Activated CD4-positive, CD25-positive, alpha-beta regulatory T cell treated with anti-CD3 and anti-CD28 coated beads, Interleukin-2, amount 50 U/mL, for 72 hours (primary cell): ENCODE measurements around the gene LRRC4.

Experiments used
- DNase-seq: peaks from one replicate; pipeline ENCODE4 v3.0.0; 2021

Gene LRRC4

DNA sequence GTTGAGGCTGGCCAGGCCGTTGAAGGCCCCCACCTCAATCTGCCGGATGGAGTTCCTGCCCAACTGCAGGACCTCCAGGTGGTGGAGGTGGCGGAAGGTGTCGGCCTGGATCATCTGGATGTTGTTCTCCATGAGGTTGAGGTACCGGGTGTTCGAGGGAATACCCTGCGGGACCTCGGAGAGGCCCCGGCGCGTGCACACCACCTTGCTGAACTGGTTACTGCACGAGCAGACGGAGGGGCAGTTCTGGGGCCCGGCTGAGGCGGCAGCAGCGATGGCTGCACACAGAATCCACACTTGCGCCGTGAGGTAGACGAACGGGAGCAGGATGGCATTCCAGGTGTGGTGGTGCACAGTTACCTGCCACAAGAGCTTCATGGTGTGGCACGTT is 979 bp downstream of the LRRC4 start:
- DNase-seq = no peak

DNA sequence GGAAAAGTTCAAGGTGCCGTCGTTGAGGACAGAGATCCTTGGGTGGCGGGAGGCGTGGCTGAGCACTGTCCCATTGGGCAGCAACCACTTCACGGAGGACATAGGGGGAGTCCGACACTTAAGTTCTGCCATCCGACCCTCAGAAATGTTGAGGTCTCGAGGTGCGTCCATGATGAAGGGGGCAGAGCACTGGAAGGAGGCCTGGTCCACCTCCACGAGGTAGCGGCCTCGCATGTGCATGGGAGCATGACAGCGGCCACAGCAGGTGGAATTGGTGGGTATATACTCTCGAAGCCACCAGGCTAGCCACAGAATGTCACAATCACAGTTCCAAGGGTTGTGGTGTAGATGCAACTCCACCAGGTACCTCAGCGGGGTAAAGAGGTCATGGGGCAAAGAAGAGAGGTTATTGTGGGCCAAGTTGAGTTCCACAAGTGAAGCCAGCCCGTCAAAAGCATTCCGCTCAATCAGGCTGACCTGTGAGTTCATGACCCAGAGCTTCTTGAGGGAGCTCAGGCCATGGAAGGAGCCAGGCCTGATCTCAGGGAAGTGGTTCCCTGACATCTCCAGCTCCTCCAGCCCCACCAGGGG is 1.7 kb downstream of the LRRC4 start:
- DNase-seq = no peak

DNA sequence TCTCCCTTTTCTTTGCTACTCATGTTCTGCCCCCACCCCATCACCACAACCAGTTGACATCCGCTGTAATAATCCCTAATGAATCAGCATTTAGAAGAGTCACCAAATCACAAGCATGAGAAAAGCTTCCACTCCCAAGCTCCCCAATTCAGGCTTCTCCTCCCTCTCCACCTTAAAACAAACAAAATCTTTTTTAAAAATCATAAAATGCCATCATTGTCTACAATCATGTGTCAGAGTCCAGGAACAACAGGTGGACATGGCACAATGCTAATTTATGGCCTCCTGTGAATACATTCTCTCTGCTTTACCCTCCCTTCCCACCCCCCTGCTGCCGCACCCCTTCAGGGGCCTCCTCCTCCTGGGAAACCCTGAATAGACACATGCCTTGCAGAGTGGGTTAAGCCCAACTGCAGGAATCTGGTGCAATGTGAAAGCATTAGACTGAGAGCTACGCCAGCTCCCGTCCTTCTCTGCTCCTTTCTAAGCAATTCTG is 3.7 kb downstream of the LRRC4 start:
- DNase-seq = no peak

DNA sequence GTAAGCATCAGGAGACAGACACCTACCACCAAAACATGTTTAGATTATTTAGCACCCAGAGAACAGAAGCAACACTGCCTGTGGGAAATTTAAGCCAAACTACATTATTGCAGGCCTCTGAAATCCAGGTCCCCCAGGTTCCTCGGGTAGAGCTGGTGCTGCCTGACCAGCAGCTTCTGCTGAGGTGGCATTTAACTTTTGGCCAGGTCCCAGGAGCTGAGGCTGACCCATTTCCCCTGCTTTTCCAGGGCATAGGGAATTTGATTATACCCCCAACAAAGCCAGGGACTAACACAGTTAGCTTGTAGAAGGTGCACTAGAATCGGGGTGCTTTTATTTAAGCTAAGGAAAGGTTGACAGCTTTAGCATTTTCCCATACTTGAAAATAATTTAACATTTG is 4.7 kb downstream of the LRRC4 start:
- DNase-seq = no peak

DNA sequence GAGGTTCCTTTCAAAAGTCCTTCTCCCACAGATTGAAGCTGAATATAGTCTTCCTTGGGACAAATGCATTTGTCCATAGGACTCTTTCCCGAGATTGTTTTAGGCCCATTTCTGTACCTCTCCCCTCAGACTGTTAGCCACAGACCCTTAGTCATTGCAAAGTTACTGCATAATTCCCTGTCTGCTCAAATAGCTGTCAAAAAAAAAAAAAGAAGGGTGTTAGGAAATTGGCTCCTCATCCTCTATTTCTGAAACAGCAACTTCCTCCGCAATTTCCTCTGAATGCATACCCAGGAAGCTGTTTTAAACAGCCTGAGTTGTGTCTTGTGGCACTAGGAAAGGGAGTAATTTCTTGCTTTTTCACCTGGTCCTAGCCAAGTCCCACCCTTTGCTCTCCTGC is 5.4 kb downstream of the LRRC4 start:
- DNase-seq = no peak

DNA sequence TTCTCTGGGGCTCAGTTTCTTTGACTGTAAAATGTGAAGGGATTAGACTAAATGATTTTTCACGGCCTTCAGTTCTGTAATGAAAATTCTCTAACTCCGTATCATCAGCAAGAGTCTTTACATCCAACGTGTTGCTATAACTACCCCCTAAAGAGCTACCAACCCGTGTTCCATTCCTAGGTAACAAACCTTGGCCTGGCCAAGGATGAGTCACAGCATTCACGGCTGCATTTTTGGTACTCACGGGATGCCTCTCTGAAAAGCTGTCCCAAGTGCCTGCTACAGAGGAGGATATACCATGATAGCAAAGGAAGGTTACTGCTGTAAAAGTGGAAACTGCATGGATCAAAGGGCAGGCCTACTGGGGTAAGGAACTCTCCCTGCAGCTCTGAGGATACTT is 5.9 kb downstream of the LRRC4 start:
- DNase-seq = no peak

DNA sequence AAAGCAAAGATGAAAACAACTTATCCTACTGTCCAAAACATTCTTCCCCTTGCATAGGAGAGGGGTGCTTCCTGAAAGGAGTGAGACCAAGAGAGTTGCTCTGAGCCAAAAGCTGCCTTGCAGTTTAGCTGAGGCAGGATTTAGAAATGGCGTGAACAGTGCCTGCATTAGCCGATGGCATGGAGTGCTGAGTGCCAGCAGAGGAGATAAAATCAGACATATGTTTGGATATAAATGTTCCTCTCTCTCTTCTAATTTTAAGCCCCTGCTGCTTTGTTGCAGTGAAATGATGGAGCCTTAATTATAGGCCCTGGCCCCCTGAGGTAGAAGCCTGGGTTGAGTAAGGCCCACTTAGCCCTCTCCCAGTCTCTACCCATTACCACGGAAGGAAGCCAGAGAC is 7.1 kb downstream of the LRRC4 start:
- DNase-seq = no peak

DNA sequence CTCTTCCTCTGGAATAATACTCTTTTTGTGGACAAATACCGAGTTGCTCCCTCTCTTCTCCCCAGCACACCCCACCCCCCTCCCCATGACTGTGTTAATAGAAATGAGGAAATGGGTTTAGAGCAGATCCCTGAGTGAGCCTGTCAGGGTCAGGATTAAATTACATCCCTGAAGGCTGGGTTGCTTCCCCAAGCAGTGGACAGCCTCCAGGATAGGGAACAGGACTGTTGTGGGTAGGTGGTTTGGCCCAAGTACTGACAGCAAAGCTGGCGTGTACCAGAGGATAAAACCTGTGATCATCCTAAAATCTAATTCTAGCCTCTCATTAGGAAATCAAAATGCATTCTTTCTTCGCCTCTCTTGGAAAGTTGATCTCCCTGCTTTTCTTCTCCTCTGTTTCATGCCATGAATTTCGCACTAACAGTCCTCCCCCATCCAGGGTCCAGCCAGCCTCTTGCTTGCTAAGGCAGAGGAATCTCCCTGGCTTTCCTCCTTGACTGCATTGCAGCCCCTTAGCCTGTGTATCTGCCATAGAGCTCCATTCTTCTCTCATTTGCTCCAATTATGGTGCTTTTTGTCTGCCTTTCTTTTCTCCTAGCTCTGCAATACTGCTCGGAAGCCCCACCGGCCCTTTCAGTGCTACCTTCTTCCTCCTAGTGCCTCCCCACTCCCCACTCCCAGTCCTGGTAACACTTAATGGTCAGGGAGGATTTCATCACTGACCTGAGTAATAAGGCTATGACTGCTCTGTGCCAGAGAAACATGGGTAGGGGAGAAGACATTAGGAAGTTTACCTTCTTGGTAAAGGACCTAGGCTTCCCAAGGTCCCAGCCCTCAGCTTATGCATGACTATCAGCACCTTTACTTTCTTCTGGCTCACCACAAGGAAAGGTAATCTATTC is 8.4 kb downstream of the LRRC4 start:
- DNase-seq = no peak

DNA sequence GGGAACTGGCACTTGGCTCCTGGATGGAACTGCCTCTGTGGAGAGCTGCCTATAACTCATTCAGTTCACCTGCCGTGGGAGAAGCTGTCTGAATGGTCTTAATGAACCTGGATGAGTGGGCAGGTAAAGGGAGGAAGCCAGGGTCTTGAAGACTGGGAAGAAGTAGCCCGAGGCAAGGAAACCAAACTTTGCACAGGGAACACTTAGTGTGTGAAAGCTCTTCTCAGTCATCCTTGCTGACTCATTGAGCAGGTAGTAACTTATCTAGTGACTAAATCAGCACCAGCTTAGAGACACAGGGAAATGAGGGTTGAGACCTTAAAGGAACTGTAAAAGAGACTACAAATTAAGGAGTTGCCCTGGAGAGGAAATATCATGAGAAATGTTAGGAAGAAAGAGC is 9.9 kb downstream of the LRRC4 start:
- no peak for DNase-seq

DNA sequence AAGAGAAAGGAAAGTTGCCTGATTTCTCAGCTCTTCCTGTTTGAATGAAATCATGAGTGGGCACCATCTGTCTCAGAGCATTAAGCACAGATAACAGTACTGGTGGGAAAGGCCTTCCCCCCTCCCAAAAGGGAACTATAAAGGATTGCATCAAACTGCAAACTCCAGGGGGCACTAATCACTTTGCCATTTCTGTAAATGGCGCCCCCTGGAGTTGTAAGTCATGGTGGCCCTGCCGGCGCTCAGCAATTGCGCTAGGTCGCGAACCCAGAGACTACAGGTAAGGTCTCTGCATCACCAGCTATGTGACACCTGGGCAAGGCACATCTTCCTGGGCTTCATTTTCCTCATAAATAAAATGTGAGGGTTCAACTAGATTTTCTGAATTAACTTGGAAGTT is 11.1 kb downstream of the LRRC4 start:
- no peak for DNase-seq

DNA sequence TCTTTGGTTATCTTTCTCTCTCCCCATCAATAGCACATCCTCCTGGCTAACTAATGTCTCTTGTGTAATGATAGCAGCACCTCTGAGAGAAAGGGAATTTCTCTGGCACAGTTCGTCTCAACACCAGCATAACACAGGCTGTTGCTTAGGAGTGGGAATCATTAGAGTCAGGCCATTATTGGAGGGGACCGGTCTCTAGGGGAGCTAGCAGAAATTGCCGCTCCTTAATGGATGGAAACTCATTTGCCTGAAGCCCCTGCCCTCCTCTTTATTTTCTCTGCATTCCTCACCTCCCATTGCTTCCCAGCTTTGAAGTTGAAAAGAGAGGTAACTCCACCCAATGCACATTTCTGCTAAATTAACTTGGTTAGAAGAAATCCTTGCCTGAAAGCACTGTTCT is 11.9 kb downstream of the LRRC4 start:
- DNase-seq = no peak

DNA sequence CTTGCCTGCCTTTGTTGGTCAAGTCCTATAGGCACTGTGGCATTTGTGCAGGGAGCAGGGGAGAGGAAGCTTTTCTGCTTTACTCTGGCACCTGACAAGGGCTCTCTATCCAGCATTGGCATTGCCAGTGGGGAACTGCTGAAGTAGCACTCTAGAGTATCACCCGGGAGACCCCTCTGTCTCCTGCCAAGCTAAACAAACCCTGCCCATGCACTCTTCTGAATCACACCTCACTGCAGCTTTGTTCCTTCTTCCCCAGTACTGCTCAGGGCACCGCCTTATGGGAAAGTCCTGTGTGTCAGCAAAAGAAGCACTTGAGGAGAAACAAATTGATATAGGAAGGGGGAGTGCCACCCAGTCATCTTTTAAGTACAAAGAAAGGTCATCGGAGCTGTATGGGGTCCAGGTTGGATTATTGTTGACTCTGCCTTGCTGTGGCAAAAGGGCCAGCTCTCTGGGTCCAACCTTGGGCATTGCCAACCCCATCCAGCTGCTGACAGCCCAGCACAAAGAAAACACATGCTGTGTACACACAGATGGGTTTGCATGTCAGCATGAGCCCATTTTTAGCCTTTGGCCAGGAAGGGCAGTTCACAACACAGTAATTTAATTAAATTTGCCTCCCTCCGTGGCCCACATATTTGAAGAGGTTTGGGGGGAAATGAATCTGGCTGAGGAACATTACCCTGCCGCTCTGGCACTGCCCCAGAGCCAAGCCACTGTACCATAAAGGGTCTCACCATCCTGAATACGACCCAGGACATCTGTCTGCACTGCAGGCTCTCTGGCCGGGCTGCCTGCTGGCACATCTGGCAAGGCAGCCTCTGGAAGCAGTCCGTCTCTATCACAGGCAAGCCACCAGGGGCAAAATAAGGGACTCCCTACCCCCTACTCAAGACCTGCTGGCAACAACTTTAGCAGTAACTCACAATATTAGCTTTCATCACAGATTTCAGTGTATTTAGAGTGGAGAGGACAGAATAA is 13.1 kb downstream of the LRRC4 start:
- DNase-seq = no peak

DNA sequence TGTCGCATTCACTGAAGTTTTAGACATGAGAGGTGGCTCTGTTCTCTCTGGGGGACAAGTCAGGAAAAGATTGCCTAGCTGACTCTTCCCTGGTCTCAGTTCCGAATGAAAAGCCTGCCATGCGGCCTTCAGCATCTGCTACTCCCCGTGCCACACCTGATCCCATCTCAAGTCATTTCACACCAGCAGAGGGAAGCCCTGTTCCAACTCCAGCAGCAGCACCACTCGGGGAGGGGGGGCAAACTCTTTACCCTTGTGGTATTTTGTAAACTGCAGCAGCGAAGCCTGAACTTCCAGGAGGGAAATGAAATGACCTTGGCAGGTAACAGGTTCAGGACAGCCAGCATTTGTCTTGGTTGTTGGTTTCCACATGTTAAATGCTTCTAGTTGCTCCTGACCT is 13.8 kb downstream of the LRRC4 start:
- DNase-seq = no peak

DNA sequence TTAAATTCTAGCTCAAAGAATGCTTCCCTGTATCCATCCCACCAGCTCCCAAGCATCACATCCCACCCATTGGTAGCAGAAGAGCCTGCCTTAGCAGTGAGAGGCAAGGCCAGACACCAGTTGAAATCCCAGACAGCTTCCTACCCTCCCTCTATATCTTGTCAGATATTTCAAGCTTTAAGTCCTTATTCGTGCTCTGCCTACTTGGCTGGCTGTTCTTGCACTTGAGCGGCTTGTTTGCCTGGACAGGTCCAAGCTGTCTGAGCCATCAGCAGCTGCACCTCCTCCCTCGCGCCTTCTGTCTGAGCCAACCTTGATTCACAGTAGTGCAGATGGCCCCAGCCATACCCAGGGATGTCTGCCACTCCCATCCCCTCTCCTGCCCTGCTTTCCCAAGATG is 16.4 kb downstream of the LRRC4 start:
- DNase-seq = no peak

DNA sequence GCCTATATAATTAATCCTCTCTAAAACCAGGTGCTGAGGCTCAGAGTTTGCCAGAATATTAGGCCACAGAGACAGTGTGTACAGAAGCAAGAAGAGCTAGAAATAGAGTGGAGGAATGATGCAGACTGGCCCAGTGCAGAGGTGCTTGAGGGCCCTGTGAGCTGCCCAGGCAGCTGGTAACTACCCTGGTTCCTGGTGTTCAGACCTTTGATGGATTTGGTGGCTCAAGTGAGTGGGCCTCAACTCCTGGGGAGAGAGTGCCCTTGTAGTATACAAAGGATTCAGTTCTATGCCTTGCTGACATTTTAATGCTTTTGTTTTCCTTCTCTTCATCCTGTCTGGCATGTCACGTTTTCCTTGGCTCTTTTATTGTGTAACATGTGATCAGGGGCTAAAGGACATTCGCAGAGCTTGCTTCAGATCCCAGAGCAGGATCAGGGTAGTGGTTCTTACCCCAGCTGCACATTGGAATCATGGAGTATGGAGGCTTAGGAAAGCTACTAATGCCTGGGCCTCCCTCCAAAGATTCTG is 20.0 kb downstream of the LRRC4 start:
- no peak for DNase-seq

DNA sequence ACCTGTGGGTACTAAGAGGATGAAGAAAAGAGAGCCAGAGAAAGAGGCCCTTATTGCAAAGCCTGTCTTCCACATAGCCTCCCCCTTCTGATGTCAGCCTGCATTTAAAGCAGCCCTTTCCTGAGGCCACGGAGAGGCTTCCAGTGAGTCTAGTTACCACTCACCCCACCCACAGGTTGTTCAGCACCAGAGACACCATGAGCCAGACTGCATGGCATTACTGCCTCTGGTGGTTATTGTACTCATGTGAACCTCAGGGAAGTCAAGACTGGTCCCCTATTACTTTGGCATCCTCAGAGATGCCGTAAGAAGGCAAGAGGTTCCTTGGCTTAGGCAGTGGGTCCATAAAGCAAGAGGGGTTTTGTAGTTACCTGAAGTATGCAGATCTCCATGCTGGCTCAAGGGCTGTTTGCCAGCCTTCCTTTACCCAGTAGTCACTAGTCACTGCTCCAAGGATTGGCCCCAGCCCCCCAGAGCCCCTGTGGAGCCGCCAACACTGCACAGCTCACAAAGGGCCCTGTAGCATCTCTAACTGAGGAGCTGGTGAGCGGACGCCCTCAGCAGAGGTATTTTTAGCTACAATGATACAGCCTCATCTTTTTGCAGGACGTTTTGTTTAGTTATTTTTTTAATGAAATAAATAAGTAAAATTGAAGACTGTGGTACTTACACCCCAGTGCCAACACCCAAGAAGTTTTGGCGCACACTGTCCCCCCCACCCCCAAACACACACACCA is 20.7 kb downstream of the LRRC4 start:
- DNase-seq = no peak

DNA sequence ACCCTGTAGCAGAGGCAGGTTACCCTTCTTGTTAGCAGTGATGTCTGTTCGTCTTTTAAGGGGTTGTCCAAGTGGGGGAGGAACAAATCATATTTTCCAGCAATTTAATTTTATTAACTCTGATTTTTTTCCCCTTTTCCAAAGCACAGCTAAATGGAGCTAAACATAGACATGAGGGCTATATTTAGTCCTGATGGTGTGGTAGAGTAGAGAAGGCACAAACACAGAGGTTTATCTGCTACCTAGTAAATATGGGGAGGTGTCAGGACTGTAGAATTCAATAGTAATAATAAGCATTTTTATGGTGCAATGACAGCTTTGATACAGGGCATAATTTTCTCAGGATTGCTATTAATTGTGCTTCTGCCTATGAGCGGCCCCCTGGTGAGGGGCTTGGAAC is 22.5 kb downstream of the LRRC4 start:
- no peak for DNase-seq

DNA sequence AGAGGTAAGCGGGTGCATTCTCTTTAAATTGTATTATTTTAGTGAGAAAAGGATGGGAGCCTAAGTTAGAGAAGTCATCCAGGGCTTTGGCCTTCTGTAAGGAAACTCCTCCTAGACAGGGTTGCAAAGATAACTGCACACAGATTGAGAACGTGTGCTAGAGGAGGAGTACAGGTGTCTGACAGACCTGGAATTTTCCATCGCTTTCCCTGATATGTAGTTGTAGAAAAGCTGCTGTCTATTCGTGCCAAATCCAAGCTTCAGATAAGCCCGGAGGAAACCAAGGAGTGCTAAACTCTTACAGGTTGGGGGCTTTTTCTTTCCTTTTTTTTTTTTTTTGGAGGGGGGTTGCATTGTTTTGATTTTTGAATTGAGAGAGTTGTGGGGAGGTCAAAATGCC is 23.1 kb downstream of the LRRC4 start:
- DNase-seq = no peak

DNA sequence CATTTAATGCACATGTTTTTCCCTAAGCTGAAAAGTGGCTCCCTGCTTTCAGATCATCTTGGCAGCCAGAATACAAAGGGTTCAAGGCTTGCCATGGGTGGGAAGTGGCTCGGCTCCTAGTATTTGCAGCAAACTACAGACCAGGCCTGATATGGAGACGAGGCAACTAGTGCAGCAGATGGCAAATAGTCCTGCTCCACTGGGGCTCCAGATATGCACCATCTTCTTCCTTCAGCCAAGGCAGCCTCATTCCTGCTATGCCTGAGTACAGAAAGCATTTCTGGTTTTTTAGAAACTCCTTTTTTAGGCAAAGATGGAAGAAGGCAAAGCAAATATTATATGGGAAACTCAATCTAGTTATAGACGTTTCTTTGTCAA is 23.9 kb downstream of the LRRC4 start:
- DNase-seq = no peak

DNA sequence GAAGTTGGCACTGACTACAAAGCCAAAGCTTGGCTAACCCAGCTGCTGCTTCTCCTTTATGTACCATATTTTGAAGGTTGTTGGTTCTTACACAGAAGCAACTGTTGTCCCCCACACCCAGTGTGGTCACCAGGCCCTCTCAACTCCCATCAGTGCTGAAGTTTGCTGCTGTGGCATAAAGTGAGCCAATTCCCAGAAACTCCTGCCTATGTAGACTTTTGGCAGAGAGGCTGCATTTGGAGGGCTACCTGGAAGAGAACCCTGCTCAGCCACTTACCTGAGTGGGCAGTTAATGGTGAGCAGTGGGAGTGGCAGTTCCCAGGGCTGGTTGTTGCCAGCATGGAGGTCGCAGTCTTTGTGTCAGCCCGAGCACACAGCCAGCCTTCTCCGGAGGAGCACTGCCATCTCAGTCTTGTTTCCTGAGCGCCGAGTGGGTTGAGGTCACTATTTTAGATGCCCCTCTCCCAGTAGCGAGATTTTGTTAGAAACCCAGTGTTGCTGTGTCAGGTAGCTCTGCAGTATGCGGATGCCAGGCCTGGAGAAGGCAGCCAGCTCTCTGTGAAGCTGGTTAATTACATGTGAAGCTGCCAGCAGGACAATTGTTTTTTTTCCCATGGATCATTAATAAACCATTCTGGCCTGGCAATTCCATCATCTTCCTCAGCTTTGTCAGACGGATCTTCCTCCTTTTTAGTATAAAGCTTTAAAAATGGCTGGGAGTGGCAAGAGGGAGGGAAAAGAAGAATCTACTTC is 24.5 kb downstream of the LRRC4 start:
- DNase-seq = no peak

DNA sequence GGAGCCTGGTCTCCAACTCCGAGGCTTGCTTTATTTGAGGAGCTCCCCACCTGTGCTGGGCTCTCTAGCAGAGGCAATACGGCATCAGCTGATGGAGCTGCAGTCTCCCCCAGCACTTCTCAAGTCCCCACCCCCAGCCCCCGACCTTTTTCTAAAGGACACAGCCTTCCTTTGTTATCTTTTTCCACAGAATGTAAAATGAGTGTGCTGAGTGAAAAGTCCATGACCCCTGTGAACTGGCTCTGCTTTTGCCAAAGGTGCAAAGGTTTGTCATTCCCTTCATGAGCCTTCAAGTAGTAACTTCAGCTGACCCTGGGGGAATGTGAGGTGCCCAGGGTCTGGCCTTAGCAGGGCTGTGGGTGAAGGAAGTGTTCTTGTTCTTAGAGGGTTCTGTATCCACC is 25.5 kb downstream of the LRRC4 start:
- no peak for DNase-seq

DNA sequence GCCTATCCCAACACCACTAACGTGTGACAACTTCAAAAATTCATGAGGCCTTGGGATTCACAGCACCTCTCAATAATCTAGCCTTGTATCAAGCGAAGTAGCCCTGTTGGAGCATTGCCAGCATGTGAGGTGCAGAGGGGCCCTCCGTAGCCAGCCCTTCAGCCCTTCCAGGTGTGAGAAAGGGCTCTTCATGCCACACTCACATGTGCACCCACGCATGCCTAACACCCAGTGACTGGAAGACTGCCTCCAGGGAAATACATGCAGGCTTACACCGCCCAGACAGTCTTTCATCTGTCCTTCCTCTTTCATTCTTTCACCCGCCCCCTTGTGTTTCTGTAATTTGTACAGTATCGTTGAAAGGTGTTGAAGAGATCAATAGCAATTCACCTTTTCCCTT is 26.1 kb downstream of the LRRC4 start:
- DNase-seq = no peak
